ENCODE data around the gene TRNT1. TPM values are rescaled to one million over a fixed set of nuclear protein-coding genes. Genes with fewer than 3 reads are reported as not detected.

The TRNT1 gene
- polyA plus RNA-seq, 1 donor from 2014 or later, result 28.5 TPM

DNA sequence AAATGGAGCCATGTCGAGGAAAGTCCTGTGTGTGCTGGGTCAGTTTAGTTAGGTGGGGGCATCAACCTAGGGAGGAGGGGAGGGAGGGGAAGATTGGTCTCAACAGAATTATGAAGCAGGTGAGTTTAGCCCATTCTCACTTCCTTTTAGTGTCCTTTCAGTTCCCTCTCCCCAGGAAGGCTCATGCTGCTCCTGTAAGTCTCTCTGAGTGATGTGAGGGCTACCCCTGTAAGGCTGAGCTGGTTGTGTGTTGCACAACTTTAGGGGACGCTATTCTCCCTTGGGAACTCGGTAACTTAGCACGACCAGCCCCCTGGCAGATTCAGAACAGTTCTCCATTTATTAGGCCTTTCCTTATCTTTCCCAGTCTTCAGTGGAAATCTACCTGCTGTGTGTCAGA lies 37.7 kb upstream of the TRNT1 start:
- no peak for TF ChIP-seq TAF1 (IDR thresholded peaks at IDR 0.05; ENCODE audit: low read depth)
- no peak for TF ChIP-seq SMC3 (conservative IDR thresholded peaks at IDR 0.05; ENCODE audit: poor library complexity)
- TF ChIP-seq RAD21 (conservative IDR thresholded peaks at IDR 0.05), result no peak
- TF ChIP-seq, protein P1, sequence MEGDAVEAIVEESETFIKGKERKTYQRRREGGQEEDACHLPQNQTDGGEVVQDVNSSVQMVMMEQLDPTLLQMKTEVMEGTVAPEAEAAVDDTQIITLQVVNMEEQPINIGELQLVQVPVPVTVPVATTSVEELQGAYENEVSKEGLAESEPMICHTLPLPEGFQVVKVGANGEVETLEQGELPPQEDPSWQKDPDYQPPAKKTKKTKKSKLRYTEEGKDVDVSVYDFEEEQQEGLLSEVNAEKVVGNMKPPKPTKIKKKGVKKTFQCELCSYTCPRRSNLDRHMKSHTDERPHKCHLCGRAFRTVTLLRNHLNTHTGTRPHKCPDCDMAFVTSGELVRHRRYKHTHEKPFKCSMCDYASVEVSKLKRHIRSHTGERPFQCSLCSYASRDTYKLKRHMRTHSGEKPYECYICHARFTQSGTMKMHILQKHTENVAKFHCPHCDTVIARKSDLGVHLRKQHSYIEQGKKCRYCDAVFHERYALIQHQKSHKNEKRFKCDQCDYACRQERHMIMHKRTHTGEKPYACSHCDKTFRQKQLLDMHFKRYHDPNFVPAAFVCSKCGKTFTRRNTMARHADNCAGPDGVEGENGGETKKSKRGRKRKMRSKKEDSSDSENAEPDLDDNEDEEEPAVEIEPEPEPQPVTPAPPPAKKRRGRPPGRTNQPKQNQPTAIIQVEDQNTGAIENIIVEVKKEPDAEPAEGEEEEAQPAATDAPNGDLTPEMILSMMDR (IDR thresholded peaks at IDR 0.05; ENCODE audit: poor library complexity, severe bottlenecking), result no peak
- TF ChIP-seq EP300 (conservative IDR thresholded peaks at IDR 0.05; ENCODE audit: poor library complexity, severe bottlenecking), result no peak
- TF ChIP-seq EZH2 (IDR thresholded peaks at IDR 0.05; ENCODE audit: borderline replicate concordance, insufficient read depth, low read length, poor library complexity, severe bottlenecking), result no peak
- TF ChIP-seq, protein P2, sequence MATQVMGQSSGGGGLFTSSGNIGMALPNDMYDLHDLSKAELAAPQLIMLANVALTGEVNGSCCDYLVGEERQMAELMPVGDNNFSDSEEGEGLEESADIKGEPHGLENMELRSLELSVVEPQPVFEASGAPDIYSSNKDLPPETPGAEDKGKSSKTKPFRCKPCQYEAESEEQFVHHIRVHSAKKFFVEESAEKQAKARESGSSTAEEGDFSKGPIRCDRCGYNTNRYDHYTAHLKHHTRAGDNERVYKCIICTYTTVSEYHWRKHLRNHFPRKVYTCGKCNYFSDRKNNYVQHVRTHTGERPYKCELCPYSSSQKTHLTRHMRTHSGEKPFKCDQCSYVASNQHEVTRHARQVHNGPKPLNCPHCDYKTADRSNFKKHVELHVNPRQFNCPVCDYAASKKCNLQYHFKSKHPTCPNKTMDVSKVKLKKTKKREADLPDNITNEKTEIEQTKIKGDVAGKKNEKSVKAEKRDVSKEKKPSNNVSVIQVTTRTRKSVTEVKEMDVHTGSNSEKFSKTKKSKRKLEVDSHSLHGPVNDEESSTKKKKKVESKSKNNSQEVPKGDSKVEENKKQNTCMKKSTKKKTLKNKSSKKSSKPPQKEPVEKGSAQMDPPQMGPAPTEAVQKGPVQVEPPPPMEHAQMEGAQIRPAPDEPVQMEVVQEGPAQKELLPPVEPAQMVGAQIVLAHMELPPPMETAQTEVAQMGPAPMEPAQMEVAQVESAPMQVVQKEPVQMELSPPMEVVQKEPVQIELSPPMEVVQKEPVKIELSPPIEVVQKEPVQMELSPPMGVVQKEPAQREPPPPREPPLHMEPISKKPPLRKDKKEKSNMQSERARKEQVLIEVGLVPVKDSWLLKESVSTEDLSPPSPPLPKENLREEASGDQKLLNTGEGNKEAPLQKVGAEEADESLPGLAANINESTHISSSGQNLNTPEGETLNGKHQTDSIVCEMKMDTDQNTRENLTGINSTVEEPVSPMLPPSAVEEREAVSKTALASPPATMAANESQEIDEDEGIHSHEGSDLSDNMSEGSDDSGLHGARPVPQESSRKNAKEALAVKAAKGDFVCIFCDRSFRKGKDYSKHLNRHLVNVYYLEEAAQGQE (IDR thresholded peaks at IDR 0.05; ENCODE audit: borderline replicate concordance), result no peak
- no peak for TF ChIP-seq MXI1 (conservative IDR thresholded peaks at IDR 0.05; ENCODE audit: poor library complexity, severe bottlenecking)
- no peak overlapping the region for H3K4me3 ChIP-seq (ENCODE audit: low read length)
- H3K36me3 ChIP-seq (ENCODE audit: insufficient read depth, low read length), result no peaks in the 10 kb centered on the region
- H4K20me1 ChIP-seq (ENCODE audit: insufficient read depth), result no peaks in the 10 kb centered on the region
- H2AFZ ChIP-seq (ENCODE audit: low read depth, low read length), result no peak overlapping the region
- no peak overlapping the region for H3K27ac ChIP-seq (ENCODE audit: low read length)
- H3K79me2 ChIP-seq (replicated peaks; ENCODE audit: insufficient read depth, low read length), result no peaks in the 10 kb centered on the region
- no peaks in the 10 kb centered on the region for H3K27me3 ChIP-seq (ENCODE audit: insufficient read depth, low read depth, low read length)
- no peaks in the 10 kb centered on the region for H3F3A ChIP-seq (ENCODE audit: insufficient read depth, low read length, poor library complexity, severe bottlenecking)
- no peak overlapping the region for H3K4me2 ChIP-seq (ENCODE audit: low read length)
- no peaks in the 10 kb centered on the region for H3K9me2 ChIP-seq (ENCODE audit: insufficient read depth, low read length)
- no peak overlapping the region for H3K9ac ChIP-seq (ENCODE audit: low read length)
- no peaks in the 10 kb centered on the region for H3K9me3 ChIP-seq (ENCODE audit: low read length)

DNA sequence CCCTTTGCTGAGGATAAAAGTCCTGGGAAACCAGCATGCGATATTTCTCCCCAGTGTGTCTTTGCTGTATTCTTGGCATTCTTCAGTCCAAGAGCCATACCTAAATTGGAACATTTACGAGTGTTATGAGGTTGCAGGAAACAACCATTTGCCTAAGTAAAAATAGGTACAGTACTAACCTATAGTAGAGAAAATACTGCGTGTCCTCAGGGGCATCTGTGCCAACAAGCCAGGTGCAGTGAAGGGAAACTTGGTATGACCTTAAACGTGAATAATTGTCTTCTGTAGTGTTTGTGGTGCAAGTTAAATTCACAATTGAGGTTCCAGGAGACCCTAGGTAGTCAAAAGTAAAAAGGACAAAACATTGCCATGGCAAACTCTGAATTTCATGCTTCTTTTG lies 28.8 kb upstream of the TRNT1 start:
- H4K20me1 ChIP-seq (ENCODE audit: insufficient read depth), result no peaks in the 10 kb centered on the region
- no peak overlapping the region for H3K4me2 ChIP-seq (ENCODE audit: low read length)
- no peak overlapping the region for H3K4me3 ChIP-seq (ENCODE audit: low read length)
- TF ChIP-seq EZH2 (IDR thresholded peaks at IDR 0.05; ENCODE audit: borderline replicate concordance, insufficient read depth, low read length, poor library complexity, severe bottlenecking), result no peak
- no peak for TF ChIP-seq SMC3 (conservative IDR thresholded peaks at IDR 0.05; ENCODE audit: poor library complexity)
- no peak for TF ChIP-seq EP300 (conservative IDR thresholded peaks at IDR 0.05; ENCODE audit: poor library complexity, severe bottlenecking)
- TF ChIP-seq, protein P1 (IDR thresholded peaks at IDR 0.05; ENCODE audit: poor library complexity, severe bottlenecking), result no peak
- TF ChIP-seq RAD21 (conservative IDR thresholded peaks at IDR 0.05), result no peak
- no peak overlapping the region for H3K27ac ChIP-seq (ENCODE audit: low read length)
- H3K9me3 ChIP-seq (ENCODE audit: low read length), result no peaks in the 10 kb centered on the region
- no peak overlapping the region for H2AFZ ChIP-seq (ENCODE audit: low read depth, low read length)
- no peaks in the 10 kb centered on the region for H3K79me2 ChIP-seq (replicated peaks; ENCODE audit: insufficient read depth, low read length)
- no peaks in the 10 kb centered on the region for H3K27me3 ChIP-seq (ENCODE audit: insufficient read depth, low read depth, low read length)
- no peak overlapping the region for H3K9ac ChIP-seq (ENCODE audit: low read length)
- H3K36me3 ChIP-seq (ENCODE audit: insufficient read depth, low read length), result no peaks in the 10 kb centered on the region
- no peaks in the 10 kb centered on the region for H3K9me2 ChIP-seq (ENCODE audit: insufficient read depth, low read length)
- H3F3A ChIP-seq (ENCODE audit: insufficient read depth, low read length, poor library complexity, severe bottlenecking), result no peaks in the 10 kb centered on the region

Measured in neural cell (in vitro differentiated cells).